Measurements from ENCODE around the gene ZCCHC14. TPM values are rescaled to one million over a fixed set of nuclear protein-coding genes. Genes with fewer than 3 reads are reported as not detected.

Gene ZCCHC14
- total and polyA plus RNA-seq, 2 of the 8 experiments (the other 6 are each of a cell fraction or from before 2014, with no cell fraction given) = 8.2 to 28.2 TPM

- TF ChIP-seq MAFK (IDR thresholded peaks at IDR 0.05; ENCODE audit: low read depth, low read length) (peak; percentile 85; the same call in 1 of the 2 replicates), CEBPB (IDR thresholded peaks at IDR 0.05; ENCODE audit: low read depth, low read length) (peak; percentile 80; the same call in 1 of the 2 replicates), TEAD4 (IDR thresholded peaks at IDR 0.05; ENCODE audit: low read depth, low read length) (peak; percentile 84), YY1 (IDR thresholded peaks at IDR 0.05; ENCODE audit: low read depth, low read length) (peak; percentile 20; the same call in 1 of the 2 replicates), JUND (IDR thresholded peaks at IDR 0.05; ENCODE audit: low read length) (0 out of 2 replicates have a peak, but pooled peaks have one; percentile 24), MAX (IDR thresholded peaks at IDR 0.05) (peak; percentile 31; the same call in 1 of the 2 replicates), JUN (IDR thresholded peaks at IDR 0.05; ENCODE audit: low read depth, low read length) (0 out of 2 replicates have a peak, but pooled peaks have one; percentile 2), SIN3A (conservative IDR thresholded peaks at IDR 0.05 in 1 of 2, IDR thresholded peaks at IDR 0.05 in 1 of 2; ENCODE audit: low read depth in 1 of 2, low read length in 2 of 2) (no peak), POU5F1 (IDR thresholded peaks at IDR 0.05; ENCODE audit: low read depth, low read length) (0 out of 2 replicates have a peak, but pooled peaks have one; percentile 31), PHF8 (conservative IDR thresholded peaks at IDR 0.05; ENCODE audit: low read depth, low read length) (peak; percentile 44; the same call in 1 of the 2 replicates), CREB1 (IDR thresholded peaks at IDR 0.05) (peak; percentile 85), POLR2AphosphoS5 (IDR thresholded peaks at IDR 0.05; ENCODE audit: low read depth, low read length) (peak; percentile 43), NRF1 (IDR thresholded peaks at IDR 0.05; ENCODE audit: low read depth, low read length) (peak; percentile 42), KDM5A (IDR thresholded peaks at IDR 0.05; ENCODE audit: low read length) (no peak), GTF2F1 (IDR thresholded peaks at IDR 0.05; ENCODE audit: borderline replicate concordance, low read depth, low read length) (0 out of 2 replicates have a peak, but pooled peaks have one; percentile 23), BACH1 (IDR thresholded peaks at IDR 0.05; ENCODE audit: low read length) (peak; percentile 67)
Observed at GRCh38 chr16:87383505-87384161, 109.2 kb downstream of the ZCCHC14 start, which contains the start of gene FBXO31 (continued).
